HTERT RPE-1 (cell line): ENCODE data around the gene RALBP1.

ENCODE experiments used
- in situ Hi-C: fragments of 300-500 bp; cut with MboI; formaldehyde crosslinking; loops from 4 replicates; pipeline ENCODE4 v1.14.3; 2020; ENCODE audit warnings: low sequenced_read_pairs

RALBP1 gene

GRCh38 chr18:9546468-9546867, 71.2 kb downstream of the RALBP1 start:
- in situ Hi-C loops, result no loop called here

- in situ Hi-C loops, result no loop called here
These were observed 72.5 kb downstream of the RALBP1 start for GRCh38 chr18:9547782-9548181.

- in situ Hi-C loops, result no loop called here
These were observed 74.1 kb downstream of the RALBP1 start for GRCh38 chr18:9549405-9549804.

DNA sequence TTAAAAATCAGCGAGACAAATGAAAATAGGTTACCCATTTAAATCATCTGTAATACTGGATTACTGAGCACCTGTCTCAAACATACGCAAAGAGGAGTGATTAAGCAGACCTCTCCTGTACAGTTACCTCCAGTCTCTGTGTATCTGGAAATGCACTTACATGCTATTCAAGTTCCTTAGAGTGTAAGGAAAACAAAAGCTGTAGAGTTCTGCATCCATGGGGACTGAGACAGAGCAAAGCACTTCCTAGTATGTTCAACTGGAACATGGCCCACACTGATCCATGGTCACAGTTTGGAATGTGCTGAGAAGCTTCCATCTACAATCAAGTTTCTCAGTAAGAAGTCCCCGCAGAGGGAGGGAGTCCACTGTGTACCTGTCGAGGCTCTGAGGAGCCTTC, 75.1 kb downstream of the RALBP1 start:
- in situ Hi-C loops, result no loop called here

GRCh38 chr18:9552191-9552590, 76.9 kb downstream of the RALBP1 start:
- in situ Hi-C loops, result no loop called here

GRCh38 chr18:9552616-9553015, 77.3 kb downstream of the RALBP1 start:
- in situ Hi-C loops, result no loop called here

GRCh38 chr18:9557250-9557943, 82.1 kb downstream of the RALBP1 start:
- in situ Hi-C loops, result no loop called here

DNA sequence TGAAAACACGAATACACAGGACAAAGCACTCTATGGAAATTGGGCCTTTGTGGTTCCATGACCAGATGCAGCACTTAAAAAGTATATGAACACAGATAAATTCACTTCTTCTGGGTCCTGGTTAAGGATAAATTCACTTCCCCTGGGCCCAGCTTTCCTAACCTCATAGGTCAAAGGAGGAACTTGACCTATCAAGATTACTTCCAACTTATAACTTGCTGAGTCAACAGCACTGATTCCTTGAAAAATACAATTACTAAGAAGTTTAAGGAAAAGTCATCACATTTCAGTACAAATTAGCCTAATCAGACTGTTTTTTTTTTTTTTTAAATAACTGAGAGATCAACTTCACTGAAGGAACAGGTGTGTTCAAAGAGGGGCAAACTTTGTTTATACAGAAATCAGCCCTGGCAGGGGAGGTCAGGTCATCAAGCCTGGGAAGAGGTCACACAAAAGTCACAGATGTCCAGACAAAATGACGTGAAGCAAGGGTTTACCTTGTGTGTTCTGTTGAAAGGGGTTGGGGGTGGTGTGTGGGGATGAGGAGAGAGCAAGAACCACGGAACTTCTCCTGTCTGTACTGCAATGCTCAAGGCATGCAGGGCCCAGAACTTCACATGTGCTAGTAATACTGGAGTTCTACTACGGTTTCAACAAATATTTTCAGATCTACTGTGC, 83.2 kb downstream of the RALBP1 start:
- in situ Hi-C loops, result no loop called here

DNA sequence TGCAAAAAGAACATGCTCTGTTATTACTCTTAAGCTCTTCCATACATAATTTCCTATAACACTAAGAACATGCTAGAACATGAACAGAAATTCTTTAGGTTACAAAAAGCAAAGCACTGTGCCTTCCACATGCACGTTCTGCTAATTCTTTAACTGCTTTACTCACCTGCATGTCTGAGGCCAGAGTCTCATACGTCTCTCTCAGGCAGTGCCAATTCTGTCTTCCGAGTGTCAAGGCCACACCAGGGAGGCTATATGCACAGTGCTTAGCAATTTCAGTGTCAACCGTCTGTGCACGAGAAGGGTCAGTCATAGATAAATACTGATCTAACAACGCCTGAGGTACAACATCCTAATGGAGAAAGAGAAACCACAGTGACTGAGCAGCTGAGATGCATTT, 83.9 kb downstream of the RALBP1 start:
- in situ Hi-C loops, result no loop called here

DNA sequence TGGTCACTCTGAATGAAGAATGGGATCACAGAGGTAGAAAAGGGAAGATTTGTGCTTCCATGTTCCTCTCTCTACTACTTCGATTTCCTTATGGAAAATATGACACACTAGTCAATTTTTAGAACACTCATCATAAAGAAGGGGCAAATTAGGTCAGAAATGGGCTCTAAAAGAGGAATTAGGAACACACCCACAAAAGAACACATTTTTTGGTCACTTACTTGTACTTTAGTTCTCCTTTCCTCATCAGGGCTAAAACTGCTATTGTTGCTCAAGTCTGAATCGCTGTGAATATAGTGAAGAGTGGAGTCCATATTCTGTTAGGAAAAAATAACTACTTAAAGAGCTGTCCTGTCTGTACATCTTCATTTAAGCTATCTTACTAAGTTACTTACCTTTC, 86.4 kb downstream of the RALBP1 start:
- in situ Hi-C loops, result no loop called here

- in situ Hi-C loops, result no loop called here
These were observed 87.3 kb downstream of the RALBP1 start for GRCh38 chr18:9562584-9562983.

DNA sequence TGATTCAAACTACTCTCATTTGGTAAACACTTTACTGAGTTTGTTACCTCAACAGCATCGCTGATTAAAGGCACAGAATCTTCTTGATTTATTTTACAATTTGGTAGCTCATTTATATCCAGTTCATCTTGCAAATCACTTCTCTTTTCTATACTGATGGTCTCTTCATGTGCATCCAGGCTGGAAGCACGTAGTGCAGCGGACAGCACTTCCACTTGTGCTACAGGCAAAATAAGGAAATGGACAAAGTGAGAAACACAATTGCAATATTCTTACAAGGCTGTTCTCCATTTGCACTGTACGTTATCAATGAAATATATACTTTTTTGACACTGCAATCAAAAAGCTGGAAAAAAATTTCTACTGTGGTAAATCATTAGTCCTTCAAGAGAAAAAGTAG, 88.0 kb downstream of the RALBP1 start:
- in situ Hi-C loops, result no loop called here

DNA sequence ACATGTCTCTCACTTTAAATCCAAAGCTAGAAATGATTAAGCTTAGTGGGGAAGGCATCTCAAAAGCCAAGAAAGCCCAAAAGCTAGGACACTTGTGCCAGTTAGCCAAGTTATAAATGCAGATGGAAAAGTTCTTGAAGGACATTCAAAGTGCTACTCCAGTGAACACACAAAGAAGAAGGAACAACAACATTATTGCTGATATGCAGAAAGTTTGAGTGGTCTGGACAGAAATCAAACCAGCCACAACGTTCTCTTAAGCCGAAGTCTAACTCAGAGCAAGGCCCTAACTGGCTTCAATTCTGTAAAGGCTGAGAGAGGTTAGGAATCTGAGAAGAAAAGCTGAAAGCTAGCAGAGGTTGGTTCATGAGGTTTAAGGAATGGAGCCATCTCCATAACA, 90.1 kb downstream of the RALBP1 start:
- in situ Hi-C loops, result no loop called here

GRCh38 chr18:9568186-9568585, 92.9 kb downstream of the RALBP1 start:
- in situ Hi-C loops, result no loop called here

DNA sequence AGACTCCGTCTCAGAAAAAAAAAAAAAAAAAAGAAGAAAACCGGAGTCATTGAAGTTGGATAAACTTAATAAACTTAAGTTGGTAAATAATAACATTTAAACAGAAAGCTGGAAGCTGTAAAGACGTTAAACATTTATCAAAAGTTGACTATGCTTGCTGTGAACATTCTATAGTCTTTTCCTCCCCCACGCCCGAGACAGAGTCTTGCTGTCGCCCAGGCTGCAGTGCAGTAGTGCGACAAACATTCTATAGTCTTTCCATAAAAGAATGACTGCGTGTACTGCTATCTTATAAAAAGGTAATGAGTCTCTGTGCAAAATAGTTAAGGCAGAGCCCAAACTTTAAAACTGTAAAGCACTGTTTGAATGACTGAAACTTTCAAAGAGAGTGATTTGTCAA, 93.9 kb downstream of the RALBP1 start:
- in situ Hi-C loops, result no loop called here

GRCh38 chr18:9570255-9570654, 94.9 kb downstream of the RALBP1 start:
- in situ Hi-C loops, result no loop called here

DNA sequence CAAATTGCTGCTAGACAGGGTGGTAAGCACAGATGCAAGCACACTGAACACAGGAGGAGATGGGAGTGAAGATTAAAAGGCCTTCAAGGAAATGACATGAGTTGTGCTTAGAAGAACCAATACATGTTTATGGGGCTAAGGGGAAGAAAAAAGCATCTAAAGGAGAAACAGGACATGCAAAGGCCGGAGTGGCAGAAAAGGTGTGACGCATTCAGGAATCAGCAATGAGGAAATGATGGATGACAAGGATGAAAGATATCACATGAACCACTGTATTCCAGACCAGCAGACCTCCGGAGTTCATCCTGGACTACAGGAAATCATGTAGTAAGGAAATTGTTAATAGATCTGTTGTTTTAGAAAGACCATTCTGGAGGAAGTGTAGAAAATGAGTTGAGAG, 96.2 kb downstream of the RALBP1 start:
- in situ Hi-C loops, result no loop called here

DNA sequence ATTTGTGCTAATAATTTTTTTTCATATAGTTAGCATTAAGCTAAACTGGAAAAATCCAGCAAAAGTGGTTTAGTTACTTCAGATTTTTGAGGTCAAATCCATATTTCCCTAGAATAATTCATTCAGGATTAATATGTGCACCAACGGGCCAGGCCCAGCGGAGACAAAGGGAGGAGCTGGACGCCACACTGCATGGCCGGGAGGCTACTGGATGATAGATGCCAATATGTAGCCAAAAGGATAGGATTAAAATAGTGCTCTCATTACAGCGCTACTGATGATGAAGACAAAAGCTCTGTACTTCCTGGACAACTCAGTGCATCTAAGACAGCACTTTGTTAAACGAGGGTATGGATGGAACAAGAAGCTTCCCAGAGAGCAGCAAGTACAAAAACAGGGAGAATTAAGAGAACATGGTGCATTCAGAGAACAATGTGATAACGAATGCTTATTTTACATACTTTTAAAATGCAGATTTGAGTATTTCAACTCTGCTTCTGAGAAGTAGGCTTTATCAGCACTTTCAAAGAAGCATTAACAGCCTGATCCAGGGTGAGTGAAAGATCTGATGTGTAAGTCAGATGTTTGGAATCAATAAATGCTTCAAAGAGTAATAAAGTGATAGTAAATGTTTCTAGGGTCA, 99.3 kb downstream of the RALBP1 start:
- in situ Hi-C loops, result no loop called here

- in situ Hi-C loops, result no loop called here
These were observed 100.2 kb downstream of the RALBP1 start for GRCh38 chr18:9575558-9575957.

GRCh38 chr18:9577361-9577760, 102.0 kb downstream of the RALBP1 start:
- in situ Hi-C loops, result no loop called here

- in situ Hi-C loops, result no loop called here
These were observed 103.0 kb downstream of the RALBP1 start for GRCh38 chr18:9578306-9578705.

DNA sequence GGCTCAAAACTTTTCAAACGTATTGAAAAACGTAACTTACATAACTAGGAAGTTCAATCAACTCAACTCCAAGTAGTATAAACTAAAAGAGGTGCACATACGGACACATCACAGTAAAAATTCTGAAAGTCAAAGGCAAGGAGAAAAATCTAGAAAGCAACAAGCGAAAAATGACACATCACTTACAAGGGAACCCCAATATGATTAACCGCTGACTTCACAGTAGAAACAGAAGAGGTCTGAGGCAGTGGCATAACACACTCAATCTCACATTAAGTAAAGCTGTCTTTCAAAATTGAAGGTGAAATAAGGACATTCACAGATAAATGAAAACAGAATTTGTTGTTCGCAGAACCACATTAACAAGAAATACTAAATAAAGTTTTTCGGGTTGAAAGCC, 106.4 kb downstream of the RALBP1 start:
- in situ Hi-C loops, result no loop called here
